SJCRH30 (cell line): ENCODE measurements around the gene C16orf46. TPM values are rescaled to one million over a fixed set of nuclear protein-coding genes. Genes with fewer than 3 reads are reported as not detected.
"Not testable (repeated sequence)": the region's sequence is repeated elsewhere in the genome, so short reads cannot be mapped to it uniquely, and the experiment has no call there.

Experiments used
- DNase-seq, 2 experiments: peaks; one replicate each; pipeline ENCODE4 v3.0.0-alpha.2; 2015 to 2020
- H3K27ac ChIP-seq: fragments of 250-450 bp; sonication (Bioruptor Pico); 2 replicates; pipeline ENCODE4 v1.5.1; 2020; ENCODE audit warnings: mild to moderate bottlenecking, moderate library complexity
- H3K27me3 ChIP-seq: fragments of 250-450 bp; sonication (Bioruptor Pico); 2 replicates; pipeline ENCODE4 v1.5.1; 2020; ENCODE audit warnings: mild to moderate bottlenecking, moderate library complexity
- H3K36me3 ChIP-seq: fragments of 250-450 bp; sonication (Bioruptor Pico); 2 replicates; pipeline ENCODE4 v1.5.1; 2020; ENCODE audit warnings: mild to moderate bottlenecking, moderate library complexity
- H3K4me1 ChIP-seq: fragments of 250-450 bp; sonication (Bioruptor Pico); 2 replicates; pipeline ENCODE4 v1.5.1; 2020; ENCODE audit warnings: mild to moderate bottlenecking, moderate library complexity
- H3K4me3 ChIP-seq: fragments of 250-450 bp; sonication (Bioruptor Pico); 2 replicates; pipeline ENCODE4 v1.5.1; 2020; ENCODE audit warnings: mild to moderate bottlenecking, moderate library complexity
- H3K9me3 ChIP-seq: fragments of 250-450 bp; sonication (Bioruptor Pico); replicated peaks from 2 replicates; pipeline ENCODE4 v1.5.1; 2020; ENCODE audit warnings: mild to moderate bottlenecking, moderate library complexity
- total RNA-seq: library from RNA; depleted of rRNA; stranded (reverse); fragments of >200 nt; shearing (Covaris generic); gene quantifications from 2 replicates; pipeline ENCODE4 v1.2.3, GENCODE V29; 2014; rRNA removed

Gene C16orf46, protein sequence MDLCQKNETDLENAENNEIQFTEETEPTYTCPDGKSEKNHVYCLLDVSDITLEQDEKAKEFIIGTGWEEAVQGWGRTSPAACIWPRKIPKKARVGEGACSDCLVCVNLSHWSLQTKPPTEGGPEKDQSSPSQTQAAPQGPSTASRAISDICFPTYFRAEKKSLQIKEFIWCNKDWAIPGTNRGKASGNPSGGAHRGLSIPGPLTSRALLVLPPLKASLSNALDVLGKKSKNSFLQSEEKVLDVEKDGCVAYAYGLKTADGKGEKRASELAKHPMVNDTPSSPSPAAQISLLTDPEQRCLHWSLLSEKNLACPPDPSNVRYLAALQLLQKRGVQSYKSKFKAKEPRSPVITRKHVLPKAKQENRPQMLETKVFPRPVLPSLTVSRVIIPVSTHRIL
- 0.23 and 0.32 TPM in 2 replicates for total RNA-seq

DNA sequence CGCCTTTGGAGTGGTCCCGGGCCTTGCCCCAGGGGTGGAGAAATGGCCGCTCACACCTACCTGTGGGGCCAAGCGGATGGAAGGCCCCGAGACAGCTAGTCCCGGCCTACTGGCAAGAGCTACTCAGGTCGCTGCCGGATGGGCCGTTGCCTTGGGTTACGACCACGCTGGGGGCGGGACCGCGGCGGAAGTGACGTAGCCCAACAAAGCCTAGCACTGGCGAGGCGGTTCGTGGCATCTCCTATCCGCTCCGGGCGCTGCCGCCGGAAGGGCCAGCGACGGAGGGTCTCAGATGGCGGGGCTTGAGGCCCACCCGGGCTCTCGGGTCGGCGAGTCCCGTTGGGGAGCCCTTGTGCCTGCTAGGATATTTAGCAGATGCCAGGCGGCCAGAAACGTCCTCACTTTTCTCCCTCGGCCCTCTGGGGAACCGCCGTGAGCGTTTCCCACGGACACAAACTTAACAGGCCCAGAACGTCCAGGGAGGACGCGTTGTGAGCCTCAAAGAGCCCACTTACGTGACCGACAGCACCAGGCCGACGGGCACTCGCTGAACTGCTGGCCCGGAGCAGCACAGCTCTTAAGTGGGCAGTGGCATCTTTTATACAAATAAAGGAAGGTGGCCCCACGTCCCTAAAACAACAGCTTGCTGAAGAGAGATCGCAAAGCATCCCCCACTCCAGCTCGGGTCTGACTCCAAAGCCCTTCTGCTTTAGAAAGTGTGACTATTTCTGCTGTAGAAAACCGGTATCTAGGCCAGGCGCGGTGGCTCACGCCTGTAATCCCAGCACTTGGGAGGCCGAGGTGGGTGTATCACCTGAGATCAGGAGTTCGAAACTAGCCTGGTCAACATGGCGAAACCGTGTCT lies at the start of gene C16orf46:
C16orf46 (minus strand) TSS at position 163 of the 865 bp plus-strand sequence. CDS start 13,283 bp downstream, outside the sequence.
- H3K4me1 ChIP-seq, result no peaks in the 10 kb centered on the region
- peak within 1 kb of the TSS; percentile 86 for H3K27ac ChIP-seq
- H3K36me3 ChIP-seq, result no peaks in the 10 kb centered on the region
- DNase-seq, result peak; percentile 93
- H3K27me3 ChIP-seq, result no peaks in the 10 kb centered on the region
- peak within 1 kb of the TSS; percentile 71 for H3K4me3 ChIP-seq
- H3K9me3 ChIP-seq, result no peaks in the 10 kb centered on the region

DNA sequence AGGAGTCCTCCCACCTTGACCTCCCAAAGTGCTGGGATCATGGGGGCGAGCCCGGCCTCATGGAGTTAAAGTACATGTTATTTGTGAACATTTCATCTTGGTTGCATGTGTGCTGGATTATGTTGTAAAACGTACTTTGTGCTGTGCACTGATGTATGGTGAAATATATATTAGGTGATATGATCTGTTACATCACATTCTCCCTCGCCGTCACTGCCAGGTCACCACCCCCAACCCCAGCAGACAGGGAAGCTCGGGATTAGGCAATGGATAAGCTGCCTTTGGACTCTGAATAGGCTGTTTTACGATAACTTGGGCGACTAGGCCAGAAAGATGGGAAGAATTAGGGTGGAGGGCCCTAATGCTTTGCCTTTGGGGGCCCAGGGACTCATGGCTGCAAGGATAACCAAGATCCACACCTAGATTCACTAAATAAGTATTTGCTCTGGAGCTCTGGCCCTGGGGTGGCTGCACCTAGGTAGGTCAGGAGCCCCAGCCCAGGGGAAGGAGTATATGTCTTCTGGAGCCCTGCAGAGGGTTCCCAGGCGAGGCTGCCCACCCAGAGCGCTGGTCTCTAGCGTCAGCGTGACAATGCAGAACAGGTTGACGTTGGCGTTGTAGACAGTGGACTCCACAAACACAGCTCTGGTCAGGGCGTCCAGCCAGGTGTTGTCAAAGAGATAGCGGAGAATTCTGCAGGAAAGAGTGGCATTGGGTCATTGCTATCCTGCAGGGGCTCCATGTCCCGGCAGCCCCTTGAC lies 46.2 kb upstream of the C16orf46 start:
- DNase-seq, result no peak
- H3K4me1 ChIP-seq, result no peaks in the 10 kb centered on the region
- no peak overlapping the region for H3K4me3 ChIP-seq
- no peaks in the 10 kb centered on the region for H3K36me3 ChIP-seq
- no peaks in the 10 kb centered on the region for H3K9me3 ChIP-seq
- no peaks in the 10 kb centered on the region for H3K27me3 ChIP-seq
- H3K27ac ChIP-seq, result no peak overlapping the region

DNA sequence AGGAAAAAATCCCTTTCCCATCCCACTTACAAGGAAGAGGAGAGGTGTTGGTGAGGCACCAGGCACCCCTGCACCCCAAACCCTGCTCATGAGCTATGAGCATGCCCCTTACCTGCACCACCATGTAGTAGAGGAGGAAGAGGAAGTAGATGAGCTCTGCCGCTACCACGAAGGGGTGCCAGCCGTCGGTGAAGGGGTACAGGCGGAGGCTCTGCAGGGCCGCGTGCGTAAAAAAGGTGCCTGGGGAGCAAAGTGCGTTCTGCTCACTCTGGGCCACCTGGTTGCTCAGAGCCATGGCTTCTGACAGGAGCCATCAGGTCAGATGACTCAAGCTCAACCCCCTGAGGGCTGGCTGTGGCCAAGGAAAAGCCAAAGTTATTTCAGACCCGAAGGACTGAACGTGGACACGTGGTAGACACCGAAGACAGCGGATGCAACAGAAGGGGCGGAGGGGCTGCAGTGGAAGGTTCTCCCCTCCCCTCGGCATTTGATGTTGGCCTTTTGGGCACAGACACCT lies 44.5 kb upstream of the C16orf46 start:
- Histone ChIP-seq H3K36me3 (no peaks in the 10 kb centered on the region), H3K9me3 (no peaks in the 10 kb centered on the region), H3K27ac (no peak overlapping the region), H3K27me3 (no peaks in the 10 kb centered on the region), H3K4me3 (no peak overlapping the region), H3K4me1 (no peaks in the 10 kb centered on the region)
- no peak for DNase-seq

DNA sequence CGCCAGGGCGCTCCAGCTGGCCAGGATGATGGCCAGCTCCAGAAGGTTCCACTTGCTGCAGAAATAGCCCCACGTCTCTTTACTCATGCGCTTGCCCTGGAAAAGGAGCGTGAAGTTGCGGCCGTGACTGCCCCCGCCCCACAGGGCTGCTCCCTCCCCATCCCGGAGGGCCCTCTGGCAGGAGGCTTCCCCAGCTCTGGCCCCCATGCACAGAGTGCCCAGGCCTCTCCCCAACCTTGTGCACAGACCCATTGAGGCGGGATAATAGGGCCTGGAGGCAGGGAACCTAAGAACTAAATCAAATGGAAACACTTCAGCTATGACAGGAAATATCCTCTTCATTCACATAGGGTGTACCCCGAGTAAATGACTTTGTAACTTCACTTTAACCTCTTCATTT lies 40.4 kb upstream of the C16orf46 start:
- H3K4me1 ChIP-seq, result no peaks in the 10 kb centered on the region
- DNase-seq, result no peak
- H3K4me3 ChIP-seq, result no peak overlapping the region
- H3K9me3 ChIP-seq, result no peaks in the 10 kb centered on the region
- no peaks in the 10 kb centered on the region for H3K36me3 ChIP-seq
- H3K27ac ChIP-seq, result no peak overlapping the region
- H3K27me3 ChIP-seq, result no peaks in the 10 kb centered on the region

DNA sequence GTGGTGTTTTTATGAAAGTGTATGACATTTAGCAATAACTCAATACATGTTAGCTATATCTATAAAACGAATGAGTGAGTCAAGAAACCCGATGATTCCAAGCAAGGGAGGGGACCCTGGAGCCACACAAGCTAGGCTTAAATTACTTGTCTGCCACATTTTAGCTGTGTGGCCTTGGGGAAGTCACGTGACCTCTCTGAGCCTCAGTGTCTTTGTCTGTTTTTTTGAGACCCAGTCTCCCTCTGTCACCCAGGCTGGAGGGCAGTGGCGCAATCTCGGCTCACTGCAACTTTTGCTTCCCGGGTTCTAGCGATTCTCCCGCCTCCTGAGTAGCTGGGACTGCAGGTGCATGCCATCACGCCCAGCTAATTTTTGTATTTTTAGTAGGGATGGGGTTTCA lies 39.2 kb upstream of the C16orf46 start:
- DNase-seq, result no peak
- no peaks in the 10 kb centered on the region for H3K36me3 ChIP-seq
- no peak overlapping the region for H3K27ac ChIP-seq
- no peaks in the 10 kb centered on the region for H3K9me3 ChIP-seq
- no peaks in the 10 kb centered on the region for H3K27me3 ChIP-seq
- no peak overlapping the region for H3K4me3 ChIP-seq
- no peaks in the 10 kb centered on the region for H3K4me1 ChIP-seq

DNA sequence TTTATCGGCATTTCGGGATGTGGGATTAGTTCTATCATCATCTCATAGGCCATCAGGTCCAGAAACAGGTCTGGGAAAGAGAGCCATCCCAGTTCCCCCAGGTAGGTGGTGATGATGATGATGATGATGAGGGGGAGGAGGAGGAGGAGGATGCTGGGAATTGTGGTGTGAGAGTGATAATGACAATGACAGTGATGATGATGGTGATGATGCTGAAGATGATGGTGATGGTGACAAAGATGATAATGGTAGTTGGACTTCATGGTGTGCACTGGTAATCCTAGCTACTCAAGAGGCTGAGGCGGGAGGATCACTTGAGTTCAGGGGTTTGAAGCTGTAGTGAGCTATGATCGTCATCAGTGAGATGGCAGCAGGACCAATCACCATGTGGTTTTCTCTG lies 35.4 kb upstream of the C16orf46 start:
- no peaks in the 10 kb centered on the region for H3K4me1 ChIP-seq
- no peak for DNase-seq
- no peak overlapping the region for H3K27ac ChIP-seq
- no peaks in the 10 kb centered on the region for H3K27me3 ChIP-seq
- H3K9me3 ChIP-seq, result no peaks in the 10 kb centered on the region
- no peak overlapping the region for H3K4me3 ChIP-seq
- H3K36me3 ChIP-seq, result no peaks in the 10 kb centered on the region

DNA sequence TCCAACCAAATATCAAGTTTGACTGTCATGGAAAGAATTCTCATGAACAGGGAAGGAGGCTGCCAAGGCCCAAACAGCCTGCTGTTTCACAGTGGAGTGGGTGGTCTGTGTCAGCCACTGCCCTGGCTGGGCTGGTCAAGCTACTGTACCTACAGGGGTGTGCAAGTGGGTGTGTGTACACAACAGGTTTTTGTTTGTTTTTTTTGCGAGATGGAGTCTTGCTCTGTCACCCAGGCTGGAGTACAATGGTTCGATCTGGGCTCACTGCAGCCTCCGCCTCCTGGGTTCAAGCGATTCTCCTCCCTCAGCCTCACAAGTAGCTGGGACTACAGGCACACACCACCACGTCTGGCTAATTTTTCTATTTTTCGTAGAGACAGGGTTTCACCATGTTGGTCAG lies 32.2 kb upstream of the C16orf46 start:
- H3K27ac ChIP-seq, H3K36me3 ChIP-seq, H3K9me3 ChIP-seq, H3K4me3 ChIP-seq, H3K27me3 ChIP-seq, DNase-seq, H3K4me1 ChIP-seq: not testable (repeated sequence)

DNA sequence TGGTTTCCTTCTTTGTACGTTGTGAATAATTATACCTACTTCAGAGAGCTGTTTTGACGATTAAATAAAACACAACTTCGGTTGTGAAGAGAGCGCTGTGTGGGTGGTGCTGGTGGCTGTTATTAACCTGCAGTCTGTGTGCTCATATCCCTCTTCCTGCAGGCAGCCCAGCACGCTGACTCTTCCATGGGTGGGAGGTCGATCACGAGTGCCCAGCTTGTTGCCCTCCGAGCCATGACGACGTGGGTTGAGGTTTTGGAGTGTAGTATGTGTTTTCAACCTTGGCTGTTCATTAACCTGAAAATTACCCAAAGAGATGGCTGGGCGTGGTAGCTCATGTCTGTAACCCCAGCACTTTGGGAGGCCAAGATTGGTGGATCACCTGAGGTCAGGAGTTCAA lies 30.5 kb upstream of the C16orf46 start:
- H3K4me1 ChIP-seq, result no peaks in the 10 kb centered on the region
- DNase-seq, result no peak
- H3K27me3 ChIP-seq, result no peaks in the 10 kb centered on the region
- no peaks in the 10 kb centered on the region for H3K9me3 ChIP-seq
- no peak overlapping the region for H3K27ac ChIP-seq
- no peak overlapping the region for H3K4me3 ChIP-seq
- no peaks in the 10 kb centered on the region for H3K36me3 ChIP-seq

DNA sequence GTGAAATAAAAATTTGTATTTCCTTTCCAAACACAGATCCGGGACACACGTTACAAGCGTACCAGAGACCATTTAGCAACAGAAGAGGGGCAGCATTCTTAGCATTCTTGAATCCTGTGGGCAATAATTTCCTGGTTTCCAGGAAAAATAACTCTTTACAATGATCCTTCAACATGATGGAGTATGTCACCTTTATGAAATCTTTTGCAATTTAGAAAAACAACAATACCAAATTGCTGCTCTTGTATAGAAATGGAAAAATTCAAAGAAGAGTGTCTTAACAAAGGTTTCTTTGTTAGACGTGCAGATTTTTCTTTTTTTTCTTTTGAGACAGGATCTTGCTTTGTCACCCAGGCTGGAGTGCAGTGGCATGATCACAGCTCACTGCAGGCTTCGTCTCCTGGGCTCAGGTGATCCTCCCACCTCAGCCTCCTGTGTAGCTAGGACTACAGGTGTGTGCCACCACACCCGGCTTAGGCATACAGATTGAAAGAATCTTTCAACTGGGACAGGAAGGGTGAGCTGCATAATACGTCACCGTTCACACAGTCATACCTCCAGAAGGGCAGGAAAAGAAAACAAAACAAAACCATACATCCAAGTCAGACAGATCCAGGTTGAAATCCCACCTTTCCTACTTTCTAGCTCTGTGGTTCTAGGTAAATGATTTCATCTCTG lies 29.9 kb upstream of the C16orf46 start:
- Histone ChIP-seq H3K27me3 (no peaks in the 10 kb centered on the region), H3K4me3 (no peak overlapping the region), H3K4me1 (no peaks in the 10 kb centered on the region), H3K36me3 (no peaks in the 10 kb centered on the region), H3K9me3 (no peaks in the 10 kb centered on the region), H3K27ac (no peak overlapping the region)
- no peak for DNase-seq

DNA sequence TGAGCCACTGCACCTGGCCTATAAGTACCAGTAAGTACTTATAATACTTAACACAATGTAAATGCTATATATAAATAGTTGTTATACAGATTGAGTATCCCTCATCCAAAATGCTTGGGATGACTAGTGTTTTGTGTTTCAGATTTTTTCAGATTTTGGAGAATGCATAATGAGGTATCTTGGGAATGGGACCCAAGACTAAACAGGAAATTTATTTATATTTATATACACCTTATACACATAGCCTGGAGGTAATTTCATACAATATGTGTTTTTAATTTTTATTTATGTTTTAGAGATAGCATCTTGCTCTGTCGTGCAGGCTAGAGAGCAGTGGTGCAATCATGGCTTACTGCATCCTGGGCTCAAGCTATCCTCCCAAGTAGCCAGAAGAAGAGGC lies 28.9 kb upstream of the C16orf46 start:
- Histone ChIP-seq H3K27me3 (no peaks in the 10 kb centered on the region), H3K36me3 (no peaks in the 10 kb centered on the region), H3K4me1 (no peaks in the 10 kb centered on the region), H3K27ac (no peak overlapping the region), H3K9me3 (no peaks in the 10 kb centered on the region), H3K4me3 (no peak overlapping the region)
- DNase-seq, result no peak

DNA sequence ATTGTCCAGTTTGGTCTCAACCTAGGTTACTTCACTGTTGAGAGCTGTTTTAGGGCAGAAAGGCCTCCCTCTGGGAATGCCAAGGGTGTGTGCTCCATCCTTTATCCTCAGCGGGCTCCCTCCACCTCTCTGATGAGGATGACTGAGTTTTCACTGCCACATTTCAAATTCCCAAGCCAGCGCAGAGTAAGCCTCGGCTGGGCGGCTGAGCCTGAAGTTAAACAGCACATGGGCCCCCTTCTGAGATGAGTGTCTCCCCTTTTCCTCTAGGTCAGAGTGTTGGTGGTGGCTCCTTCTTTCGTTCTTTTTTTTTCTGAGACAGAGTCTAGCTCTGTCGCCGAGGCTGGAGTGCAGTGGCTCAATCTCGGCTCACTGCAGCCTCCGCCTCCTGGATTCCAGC lies 24.7 kb upstream of the C16orf46 start:
- no peak for DNase-seq
- Histone ChIP-seq H3K36me3 (no peaks in the 10 kb centered on the region), H3K4me3 (no peak overlapping the region), H3K9me3 (no peaks in the 10 kb centered on the region), H3K27me3 (no peaks in the 10 kb centered on the region), H3K27ac (no peak overlapping the region), H3K4me1 (peaks cover 2% of the 10 kb centered on the region; the same call in 1 of the 2 replicates)

DNA sequence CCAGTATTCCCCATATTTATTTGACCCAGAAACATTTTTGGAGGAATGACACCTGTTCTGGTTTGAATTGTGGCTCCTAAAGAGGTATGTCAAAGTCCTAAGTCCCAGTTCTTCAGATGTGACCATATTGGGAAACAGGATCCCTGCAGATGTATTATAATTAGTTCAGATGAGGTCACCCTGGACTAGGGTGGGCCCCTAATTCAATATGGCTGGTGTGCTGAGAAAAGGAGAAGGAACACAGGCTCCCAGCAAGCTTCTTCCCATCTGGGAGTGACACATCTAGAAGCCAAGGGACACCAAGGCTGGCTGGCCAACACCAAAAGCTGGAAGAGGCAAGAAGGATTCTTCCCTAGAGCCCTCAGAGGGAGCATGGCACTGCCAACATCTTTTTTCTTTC lies 22.9 kb upstream of the C16orf46 start:
- H3K36me3 ChIP-seq, result no peaks in the 10 kb centered on the region
- no peaks in the 10 kb centered on the region for H3K27me3 ChIP-seq
- DNase-seq, result no peak
- H3K9me3 ChIP-seq, result no peaks in the 10 kb centered on the region
- H3K4me1 ChIP-seq, result peaks cover 4% of the 10 kb centered on the region; the same call in 1 of the 2 replicates
- no peak overlapping the region for H3K4me3 ChIP-seq
- H3K27ac ChIP-seq, result no peak overlapping the region

DNA sequence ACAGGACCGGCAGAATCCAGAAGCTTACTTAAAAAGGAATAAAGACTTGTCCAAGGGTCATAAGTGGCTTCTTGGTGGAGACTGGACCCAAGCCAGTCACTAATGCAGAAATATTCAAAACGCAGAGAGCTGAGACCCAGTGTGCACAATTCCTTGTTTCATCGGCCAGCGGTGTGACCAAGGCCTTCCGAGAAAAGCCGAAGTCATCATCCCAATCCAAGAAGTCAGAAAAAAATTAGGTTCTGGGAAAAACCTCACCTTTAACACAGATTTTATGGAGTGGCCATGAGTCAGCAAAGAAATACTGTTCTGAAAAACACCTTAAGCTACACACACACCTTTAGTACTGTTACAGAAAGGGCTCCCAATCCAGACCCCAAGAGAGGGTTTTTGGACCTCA lies 20.2 kb upstream of the C16orf46 start:
- Histone ChIP-seq H3K4me3 (no peak overlapping the region), H3K4me1 (peaks cover 4% of the 10 kb centered on the region; the same call in 1 of the 2 replicates), H3K9me3 (no peaks in the 10 kb centered on the region), H3K27me3 (no peaks in the 10 kb centered on the region), H3K27ac (no peak overlapping the region), H3K36me3 (no peaks in the 10 kb centered on the region)
- DNase-seq, result no peak

DNA sequence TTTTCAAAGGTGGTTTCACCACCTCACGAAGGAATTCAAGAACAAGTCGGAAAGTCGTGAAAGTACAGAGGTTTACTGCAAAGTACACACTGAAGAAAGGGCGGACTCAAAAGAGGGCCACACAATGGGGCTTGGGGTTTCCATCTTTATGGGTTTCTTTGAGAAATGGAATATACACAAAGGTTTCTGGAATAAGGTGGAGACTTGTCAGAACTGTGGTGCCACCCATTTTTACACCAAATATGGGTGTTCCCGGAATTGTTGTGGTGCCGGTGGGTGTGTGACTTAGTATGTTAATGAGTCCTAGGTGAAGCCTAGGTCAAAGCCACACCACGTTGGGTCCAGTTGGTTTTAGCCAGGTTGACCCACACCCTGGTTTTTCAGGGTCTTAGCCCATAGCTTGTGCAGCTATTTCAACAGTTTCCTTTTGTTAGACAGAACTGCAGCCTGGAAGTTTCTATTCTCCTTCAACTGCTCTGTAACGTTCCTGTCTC lies 19.7 kb upstream of the C16orf46 start:
- Histone ChIP-seq H3K27ac (no peak overlapping the region), H3K27me3 (no peaks in the 10 kb centered on the region), H3K4me1 (peaks cover 4% of the 10 kb centered on the region; the same call in 1 of the 2 replicates), H3K4me3 (peak overlapping the region; percentile 33), H3K9me3 (no peaks in the 10 kb centered on the region), H3K36me3 (no peaks in the 10 kb centered on the region)
- DNase-seq, result no peak
